ENCODE data around the gene SLC49A3.

DNA sequence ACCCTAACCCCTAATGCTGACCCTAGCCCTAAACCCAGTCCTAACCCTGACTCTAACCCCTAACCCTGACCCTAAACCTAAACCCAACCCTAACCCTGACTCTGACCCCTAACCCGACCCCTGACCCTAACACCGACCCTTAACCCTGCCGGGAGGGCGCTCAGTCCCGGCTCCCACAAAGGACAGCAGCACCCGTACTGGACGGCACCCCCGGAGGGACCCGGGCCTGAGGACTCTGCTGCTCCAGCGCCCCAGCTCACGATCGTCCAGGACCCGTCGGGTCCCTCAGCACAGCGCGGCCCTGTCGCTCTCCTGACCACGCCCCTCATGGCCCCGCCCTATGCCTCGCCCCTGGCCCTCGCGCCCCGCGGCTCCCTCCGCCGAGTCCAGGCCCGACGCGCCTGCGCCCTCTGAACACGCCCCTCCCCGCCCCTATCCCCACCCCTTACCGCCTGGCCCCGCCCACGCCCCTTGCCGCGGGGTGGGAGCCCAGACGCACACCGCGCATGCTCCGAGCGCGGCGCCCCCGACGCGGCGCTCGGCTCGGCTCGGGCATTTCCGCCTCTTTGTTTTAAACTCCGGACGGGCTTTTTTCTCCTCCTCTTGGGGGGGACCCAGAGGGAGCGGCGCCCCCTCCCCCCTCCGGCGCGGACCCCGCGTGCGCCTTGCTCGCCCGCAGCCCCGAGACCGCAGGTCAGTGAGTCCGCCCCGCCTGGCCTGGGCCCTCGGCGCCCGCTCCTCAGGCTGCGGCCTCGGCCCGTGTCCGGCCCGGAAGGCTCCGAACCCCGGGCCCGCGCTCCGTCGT, 16.5 kb upstream of the SLC49A3 start, which contains the start of gene PCGF3:
- TF ChIP-seq, protein P1, sequence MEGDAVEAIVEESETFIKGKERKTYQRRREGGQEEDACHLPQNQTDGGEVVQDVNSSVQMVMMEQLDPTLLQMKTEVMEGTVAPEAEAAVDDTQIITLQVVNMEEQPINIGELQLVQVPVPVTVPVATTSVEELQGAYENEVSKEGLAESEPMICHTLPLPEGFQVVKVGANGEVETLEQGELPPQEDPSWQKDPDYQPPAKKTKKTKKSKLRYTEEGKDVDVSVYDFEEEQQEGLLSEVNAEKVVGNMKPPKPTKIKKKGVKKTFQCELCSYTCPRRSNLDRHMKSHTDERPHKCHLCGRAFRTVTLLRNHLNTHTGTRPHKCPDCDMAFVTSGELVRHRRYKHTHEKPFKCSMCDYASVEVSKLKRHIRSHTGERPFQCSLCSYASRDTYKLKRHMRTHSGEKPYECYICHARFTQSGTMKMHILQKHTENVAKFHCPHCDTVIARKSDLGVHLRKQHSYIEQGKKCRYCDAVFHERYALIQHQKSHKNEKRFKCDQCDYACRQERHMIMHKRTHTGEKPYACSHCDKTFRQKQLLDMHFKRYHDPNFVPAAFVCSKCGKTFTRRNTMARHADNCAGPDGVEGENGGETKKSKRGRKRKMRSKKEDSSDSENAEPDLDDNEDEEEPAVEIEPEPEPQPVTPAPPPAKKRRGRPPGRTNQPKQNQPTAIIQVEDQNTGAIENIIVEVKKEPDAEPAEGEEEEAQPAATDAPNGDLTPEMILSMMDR (IDR thresholded peaks at IDR 0.05 in 2 of 3, conservative IDR thresholded peaks at IDR 0.05 in 1 of 3; ENCODE audit: borderline replicate concordance in 1 of 3, insufficient read depth in 1 of 3, low read depth in 2 of 3, low read length in 2 of 3): no peak
- TF ChIP-seq POLR2A (IDR thresholded peaks at IDR 0.05; ENCODE audit: borderline replicate concordance, extremely low read depth, insufficient read depth, insufficient read length): peak; percentile 48
- TF ChIP-seq CEBPB (IDR thresholded peaks at IDR 0.05; ENCODE audit: low read depth): no peak
- TF ChIP-seq SP1 (IDR thresholded peaks at IDR 0.05; ENCODE audit: low read depth): no peak
- TF ChIP-seq EZH2 (IDR thresholded peaks at IDR 0.05): no peak
- TF ChIP-seq, protein P2, sequence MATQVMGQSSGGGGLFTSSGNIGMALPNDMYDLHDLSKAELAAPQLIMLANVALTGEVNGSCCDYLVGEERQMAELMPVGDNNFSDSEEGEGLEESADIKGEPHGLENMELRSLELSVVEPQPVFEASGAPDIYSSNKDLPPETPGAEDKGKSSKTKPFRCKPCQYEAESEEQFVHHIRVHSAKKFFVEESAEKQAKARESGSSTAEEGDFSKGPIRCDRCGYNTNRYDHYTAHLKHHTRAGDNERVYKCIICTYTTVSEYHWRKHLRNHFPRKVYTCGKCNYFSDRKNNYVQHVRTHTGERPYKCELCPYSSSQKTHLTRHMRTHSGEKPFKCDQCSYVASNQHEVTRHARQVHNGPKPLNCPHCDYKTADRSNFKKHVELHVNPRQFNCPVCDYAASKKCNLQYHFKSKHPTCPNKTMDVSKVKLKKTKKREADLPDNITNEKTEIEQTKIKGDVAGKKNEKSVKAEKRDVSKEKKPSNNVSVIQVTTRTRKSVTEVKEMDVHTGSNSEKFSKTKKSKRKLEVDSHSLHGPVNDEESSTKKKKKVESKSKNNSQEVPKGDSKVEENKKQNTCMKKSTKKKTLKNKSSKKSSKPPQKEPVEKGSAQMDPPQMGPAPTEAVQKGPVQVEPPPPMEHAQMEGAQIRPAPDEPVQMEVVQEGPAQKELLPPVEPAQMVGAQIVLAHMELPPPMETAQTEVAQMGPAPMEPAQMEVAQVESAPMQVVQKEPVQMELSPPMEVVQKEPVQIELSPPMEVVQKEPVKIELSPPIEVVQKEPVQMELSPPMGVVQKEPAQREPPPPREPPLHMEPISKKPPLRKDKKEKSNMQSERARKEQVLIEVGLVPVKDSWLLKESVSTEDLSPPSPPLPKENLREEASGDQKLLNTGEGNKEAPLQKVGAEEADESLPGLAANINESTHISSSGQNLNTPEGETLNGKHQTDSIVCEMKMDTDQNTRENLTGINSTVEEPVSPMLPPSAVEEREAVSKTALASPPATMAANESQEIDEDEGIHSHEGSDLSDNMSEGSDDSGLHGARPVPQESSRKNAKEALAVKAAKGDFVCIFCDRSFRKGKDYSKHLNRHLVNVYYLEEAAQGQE (IDR thresholded peaks at IDR 0.05; ENCODE audit: low read depth): no peak
- TF ChIP-seq, protein P3, sequence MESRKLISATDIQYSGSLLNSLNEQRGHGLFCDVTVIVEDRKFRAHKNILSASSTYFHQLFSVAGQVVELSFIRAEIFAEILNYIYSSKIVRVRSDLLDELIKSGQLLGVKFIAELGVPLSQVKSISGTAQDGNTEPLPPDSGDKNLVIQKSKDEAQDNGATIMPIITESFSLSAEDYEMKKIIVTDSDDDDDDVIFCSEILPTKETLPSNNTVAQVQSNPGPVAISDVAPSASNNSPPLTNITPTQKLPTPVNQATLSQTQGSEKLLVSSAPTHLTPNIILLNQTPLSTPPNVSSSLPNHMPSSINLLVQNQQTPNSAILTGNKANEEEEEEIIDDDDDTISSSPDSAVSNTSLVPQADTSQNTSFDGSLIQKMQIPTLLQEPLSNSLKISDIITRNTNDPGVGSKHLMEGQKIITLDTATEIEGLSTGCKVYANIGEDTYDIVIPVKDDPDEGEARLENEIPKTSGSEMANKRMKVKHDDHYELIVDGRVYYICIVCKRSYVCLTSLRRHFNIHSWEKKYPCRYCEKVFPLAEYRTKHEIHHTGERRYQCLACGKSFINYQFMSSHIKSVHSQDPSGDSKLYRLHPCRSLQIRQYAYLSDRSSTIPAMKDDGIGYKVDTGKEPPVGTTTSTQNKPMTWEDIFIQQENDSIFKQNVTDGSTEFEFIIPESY (IDR thresholded peaks at IDR 0.05; ENCODE audit: extremely low read depth, insufficient replicate concordance, low read length): no peak
- TF ChIP-seq POLR2AphosphoS5 (IDR thresholded peaks at IDR 0.05; ENCODE audit: low read depth, low read length): peak; percentile 63
- TF ChIP-seq, protein P4, sequence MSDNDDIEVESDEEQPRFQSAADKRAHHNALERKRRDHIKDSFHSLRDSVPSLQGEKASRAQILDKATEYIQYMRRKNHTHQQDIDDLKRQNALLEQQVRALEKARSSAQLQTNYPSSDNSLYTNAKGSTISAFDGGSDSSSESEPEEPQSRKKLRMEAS (IDR thresholded peaks at IDR 0.05): no peak

Data from HCT116 (cell line).